IgD-negative memory B cell (primary cell): ENCODE measurements around the gene RCOR2. TPM values are rescaled to one million over a fixed set of nuclear protein-coding genes. Genes with fewer than 3 reads are reported as not detected.
"Not testable (repeated sequence)": the region's sequence is repeated elsewhere in the genome, so short reads cannot be mapped to it uniquely, and the experiment has no call there.

Experiments used
- H3K27ac Mint-ChIP-seq, 3 donors: one replicate each; pipeline ENCODE4 v1.8.0; 2020 to 2022; ENCODE audit warnings: mild to moderate bottlenecking in 3 of 3, mixed read lengths in 3 of 3, moderate library complexity in 1 of 3
- H3K27me3 Mint-ChIP-seq: one replicate; pipeline ENCODE4 v1.8.0; 2021; ENCODE audit warnings: mixed read lengths
- H3K36me3 Mint-ChIP-seq: one replicate; pipeline ENCODE4 v1.8.0; 2020; ENCODE audit warnings: mild to moderate bottlenecking, mixed read lengths
- H3K4me1 Mint-ChIP-seq, 3 donors: one replicate each; pipeline ENCODE4 v1.8.0; 2020 to 2022; ENCODE audit warnings: mixed read lengths in 3 of 3, mild to moderate bottlenecking in 1 of 3
- H3K4me3 Mint-ChIP-seq, 4 donors: one replicate each; pipeline ENCODE4 v1.8.0; 2020 to 2022; ENCODE audit warnings: mild to moderate bottlenecking in 4 of 4, mixed read lengths in 4 of 4, moderate library complexity in 3 of 4
- H3K9me3 Mint-ChIP-seq, 3 donors: one replicate each; pipeline ENCODE4 v1.8.0; 2020 to 2021; ENCODE audit warnings: mixed read lengths in 3 of 3, mild to moderate bottlenecking in 1 of 3
- polyA plus RNA-seq: library from polyadenylated mRNA; unstranded; fragments of 300-500 nt; fragmentation: Illumina TruSeq; gene quantifications from one replicate; pipeline ENCODE4 v1.2.3, GENCODE V29; 2021

Gene RCOR2
- polyA plus RNA-seq, result not detected

GRCh38 chr11:63916837-63917691 is at the start of gene RCOR2:
TSS of gene RCOR2 (minus strand) at chr11:63917164. CDS start at chr11:63916456, 708 bp downstream.
- Mint-ChIP-seq H3K36me3 (no peaks in the 10 kb centered on the region), H3K4me3 (peak within 1 kb of the TSS; percentile 72 to 96 (median 81)), H3K27ac (peak within 1 kb of the TSS in 1 of 3 donors; percentile 3), H3K9me3 (no peaks in the 10 kb centered on the region), H3K4me1 (peaks cover 0 to 10% (median 3%) of the 10 kb centered on the region in 3 donors), H3K27me3 (peaks cover 11% of the 10 kb centered on the region)

GRCh38 chr11:63966444-63966843 is 49.5 kb upstream of the RCOR2 start:
- peaks cover 4% of the 10 kb centered on the region for H3K27me3 Mint-ChIP-seq
- H3K36me3 Mint-ChIP-seq, result no peaks in the 10 kb centered on the region
- H3K4me3 Mint-ChIP-seq, result no peak overlapping the region
- peak overlapping the region in 1 of 3 donors; percentile 63 for H3K27ac Mint-ChIP-seq
- no peaks in the 10 kb centered on the region for H3K4me1 Mint-ChIP-seq
- H3K9me3 Mint-ChIP-seq, result no peaks in the 10 kb centered on the region

- H3K9me3 Mint-ChIP-seq, H3K4me1 Mint-ChIP-seq, H3K36me3 Mint-ChIP-seq, H3K27me3 Mint-ChIP-seq, H3K4me3 Mint-ChIP-seq: not testable (repeated sequence)
- H3K27ac Mint-ChIP-seq, result peak overlapping the region in 1 of 3 donors; percentile 19
Measured at GRCh38 chr11:63963895-63964294, 46.9 kb upstream of the RCOR2 start.

- H3K27ac Mint-ChIP-seq, result no peak overlapping the region
- H3K4me3 Mint-ChIP-seq, result no peak overlapping the region
- no peaks in the 10 kb centered on the region for H3K4me1 Mint-ChIP-seq
- H3K9me3 Mint-ChIP-seq, result no peaks in the 10 kb centered on the region
- H3K36me3 Mint-ChIP-seq, result no peaks in the 10 kb centered on the region
- H3K27me3 Mint-ChIP-seq, result no peaks in the 10 kb centered on the region
Measured at GRCh38 chr11:63961608-63962412, 44.8 kb upstream of the RCOR2 start.

- Mint-ChIP-seq H3K27ac (no peak overlapping the region), H3K27me3 (no peaks in the 10 kb centered on the region), H3K9me3 (no peaks in the 10 kb centered on the region), H3K4me3 (no peak overlapping the region), H3K36me3 (peaks cover 4% of the 10 kb centered on the region), H3K4me1 (no peaks in the 10 kb centered on the region)
Measured at GRCh38 chr11:63958008-63958407, 41.0 kb upstream of the RCOR2 start.

- Mint-ChIP-seq H3K27ac (no peak overlapping the region), H3K36me3 (peaks cover 9% of the 10 kb centered on the region), H3K9me3 (no peaks in the 10 kb centered on the region), H3K4me1 (peaks cover 4 to 15% (median 12%) of the 10 kb centered on the region in 3 donors), H3K27me3 (no peaks in the 10 kb centered on the region), H3K4me3 (peak overlapping the region in 1 of 4 donors; percentile 68)
Measured at GRCh38 chr11:63952570-63952969, 35.6 kb upstream of the RCOR2 start.

GRCh38 chr11:63951779-63952536 is 35.0 kb upstream of the RCOR2 start:
- Mint-ChIP-seq H3K27ac (peak overlapping the region; percentile 52 to 86 (median 79)), H3K36me3 (peaks cover 9% of the 10 kb centered on the region), H3K4me3 (peak overlapping the region in 2 of 4 donors; percentile 68 to 80)

GRCh38 chr11:63945477-63946163 is 28.7 kb upstream of the RCOR2 start:
- H3K9me3 Mint-ChIP-seq, result no peaks in the 10 kb centered on the region
- peaks cover 4% of the 10 kb centered on the region for H3K36me3 Mint-ChIP-seq
- peaks cover 8 to 14% (median 12%) of the 10 kb centered on the region in 3 donors for H3K4me1 Mint-ChIP-seq
- no peaks in the 10 kb centered on the region for H3K27me3 Mint-ChIP-seq
- H3K4me3 Mint-ChIP-seq, result no peak overlapping the region
- H3K27ac Mint-ChIP-seq, result peak overlapping the region in 1 of 3 donors; percentile 46

More at GRCh38 chr11:63951779-63952536, 35.0 kb upstream of the RCOR2 start:
- H3K9me3 Mint-ChIP-seq, result no peaks in the 10 kb centered on the region
- no peaks in the 10 kb centered on the region for H3K27me3 Mint-ChIP-seq
- peaks cover 4 to 15% (median 12%) of the 10 kb centered on the region in 3 donors for H3K4me1 Mint-ChIP-seq

GRCh38 chr11:63944987-63945386 is 28.0 kb upstream of the RCOR2 start:
- Mint-ChIP-seq H3K4me3 (no peak overlapping the region), H3K4me1 (peaks cover 12 to 18% (median 16%) of the 10 kb centered on the region in 3 donors), H3K27ac (no peak overlapping the region), H3K36me3 (peaks cover 4% of the 10 kb centered on the region), H3K9me3 (no peaks in the 10 kb centered on the region), H3K27me3 (no peaks in the 10 kb centered on the region)

- Mint-ChIP-seq H3K27me3 (no peaks in the 10 kb centered on the region), H3K9me3 (no peaks in the 10 kb centered on the region), H3K27ac (no peak overlapping the region), H3K4me1 (peaks cover 20 to 29% (median 23%) of the 10 kb centered on the region in 3 donors), H3K36me3 (peaks cover 2% of the 10 kb centered on the region), H3K4me3 (no peak overlapping the region)
Measured at GRCh38 chr11:63942803-63943202, 25.8 kb upstream of the RCOR2 start.

- H3K4me1 Mint-ChIP-seq, result peaks cover 23 to 29% (median 24%) of the 10 kb centered on the region in 3 donors
- H3K27ac Mint-ChIP-seq, result peak overlapping the region in 2 of 3 donors; percentile 57 to 99
- peak overlapping the region in 1 of 4 donors; percentile 99 for H3K4me3 Mint-ChIP-seq
Measured at GRCh38 chr11:63941901-63942300, 24.9 kb upstream of the RCOR2 start.

GRCh38 chr11:63940786-63941185 is 23.8 kb upstream of the RCOR2 start:
- H3K9me3 Mint-ChIP-seq, result no peaks in the 10 kb centered on the region
- H3K27ac Mint-ChIP-seq, result peak overlapping the region; percentile 35 to 99 (median 90)
- H3K27me3 Mint-ChIP-seq, result no peaks in the 10 kb centered on the region
- no peaks in the 10 kb centered on the region for H3K36me3 Mint-ChIP-seq
- peak overlapping the region; percentile 70 to 99 (median 80) for H3K4me3 Mint-ChIP-seq
- H3K4me1 Mint-ChIP-seq, result peaks cover 21 to 29% (median 26%) of the 10 kb centered on the region in 3 donors

More at GRCh38 chr11:63941901-63942300, 24.9 kb upstream of the RCOR2 start:
- Mint-ChIP-seq H3K9me3 (no peaks in the 10 kb centered on the region), H3K27me3 (no peaks in the 10 kb centered on the region), H3K36me3 (peaks cover 2% of the 10 kb centered on the region)

- Mint-ChIP-seq H3K27ac (peak overlapping the region; percentile 48 to 99 (median 89)), H3K36me3 (no peaks in the 10 kb centered on the region), H3K4me1 (peaks cover 21 to 29% (median 25%) of the 10 kb centered on the region in 3 donors), H3K4me3 (peak overlapping the region; percentile 82 to 93 (median 89)), H3K9me3 (no peaks in the 10 kb centered on the region), H3K27me3 (no peaks in the 10 kb centered on the region)
Measured at GRCh38 chr11:63939397-63939891, 22.5 kb upstream of the RCOR2 start.
